ENCODE data around the gene TUNAR. TPM values are rescaled to one million over a fixed set of nuclear protein-coding genes. Genes with fewer than 3 reads are reported as not detected.
"Not testable (repeated sequence)": the region's sequence is repeated elsewhere in the genome, so short reads cannot be mapped to it uniquely, and the experiment has no call there.

Gene TUNAR
- total and polyA plus RNA-seq, 12 donors = 0.06 TPM; not detected in 11

GRCh38 chr14:95964901-95965300 lies 88.3 kb downstream of the TUNAR start:
- Histone ChIP-seq H3K4me1 (replicated peaks in 1 of 2) (no peaks in the 10 kb centered on the region), H3K27me3 (no peaks in the 10 kb centered on the region), H3K36me3 (replicated peaks in 1 of 2) (no peaks in the 10 kb centered on the region), H3K27ac (no peak overlapping the region), H3K9me3 (replicated peaks in 1 of 3) (no peaks in the 10 kb centered on the region), H3K4me3 (no peak overlapping the region)
- no peak for DNase-seq
- TF ChIP-seq POLR2A (IDR thresholded peaks at IDR 0.05) = no peak
- TF ChIP-seq, protein P1, sequence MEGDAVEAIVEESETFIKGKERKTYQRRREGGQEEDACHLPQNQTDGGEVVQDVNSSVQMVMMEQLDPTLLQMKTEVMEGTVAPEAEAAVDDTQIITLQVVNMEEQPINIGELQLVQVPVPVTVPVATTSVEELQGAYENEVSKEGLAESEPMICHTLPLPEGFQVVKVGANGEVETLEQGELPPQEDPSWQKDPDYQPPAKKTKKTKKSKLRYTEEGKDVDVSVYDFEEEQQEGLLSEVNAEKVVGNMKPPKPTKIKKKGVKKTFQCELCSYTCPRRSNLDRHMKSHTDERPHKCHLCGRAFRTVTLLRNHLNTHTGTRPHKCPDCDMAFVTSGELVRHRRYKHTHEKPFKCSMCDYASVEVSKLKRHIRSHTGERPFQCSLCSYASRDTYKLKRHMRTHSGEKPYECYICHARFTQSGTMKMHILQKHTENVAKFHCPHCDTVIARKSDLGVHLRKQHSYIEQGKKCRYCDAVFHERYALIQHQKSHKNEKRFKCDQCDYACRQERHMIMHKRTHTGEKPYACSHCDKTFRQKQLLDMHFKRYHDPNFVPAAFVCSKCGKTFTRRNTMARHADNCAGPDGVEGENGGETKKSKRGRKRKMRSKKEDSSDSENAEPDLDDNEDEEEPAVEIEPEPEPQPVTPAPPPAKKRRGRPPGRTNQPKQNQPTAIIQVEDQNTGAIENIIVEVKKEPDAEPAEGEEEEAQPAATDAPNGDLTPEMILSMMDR (IDR thresholded peaks at IDR 0.05) = no peak
- 69 to 87% (median 74%) methylated on average over 2 of the region's 2 CpGs for WGBS, 4 donors
- intact Hi-C loops (cut with DNase I) = no loop called here

DNA sequence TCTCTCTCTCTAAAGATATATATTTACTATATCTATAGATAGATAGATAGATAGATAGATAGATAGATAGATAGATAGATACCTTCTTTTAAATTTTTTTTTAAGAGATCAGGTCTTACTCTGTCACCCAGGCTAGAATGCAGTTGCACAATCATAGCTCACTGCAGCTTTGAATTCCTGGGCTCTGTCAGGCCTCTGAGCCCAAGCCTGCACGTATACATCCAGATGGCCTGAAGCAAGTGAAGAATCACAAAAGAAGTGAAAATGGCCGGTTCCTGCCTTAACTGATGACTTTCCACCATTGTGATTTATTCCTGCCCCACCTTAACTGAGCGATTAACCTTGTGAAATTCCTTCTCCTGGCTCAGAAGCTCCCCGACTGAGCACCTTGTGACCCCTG lies 91.4 kb downstream of the TUNAR start:
- DNase-seq; H3K9me3 ChIP-seq (replicated peaks in 1 of 3); H3K27me3 ChIP-seq; H3K4me1 ChIP-seq (replicated peaks in 1 of 2); H3K4me3 ChIP-seq; H3K36me3 ChIP-seq (replicated peaks in 1 of 2); intact Hi-C loops (cut with DNase I); H3K27ac ChIP-seq: not testable (repeated sequence)
- WGBS, 4 donors = 66 to 78% (median 70%) methylated on average over 4 of the region's 4 CpGs

Other genes with a start within 250 kb of the TUNAR start
- gene TCL1B, start 190.4 kb upstream of the TUNAR start, total RNA-seq = under 1 TPM in 1 of 9 donors, not detected in 8; 0.06 TPM
- gene TCL1B, start 190.4 kb upstream of the TUNAR start, polyA plus RNA-seq = under 1 TPM in 1 of 3 donors, not detected in 2; 0.13 TPM
- gene TCL1A, start 162.7 kb upstream of the TUNAR start, total RNA-seq = under 1 TPM in 2 of 9 donors, not detected in 7; 0.22 to 0.33 TPM
- not detected for gene TCL1A, start 162.7 kb upstream of the TUNAR start, polyA plus RNA-seq
- gene C14orf132, start 162.5 kb downstream of the TUNAR start, total RNA-seq = 10 to 100 TPM in 5 of 9 donors, 1 to 10 TPM in 4; 4.5 to 34.8 (median 10.3) TPM
- gene C14orf132, start 162.5 kb downstream of the TUNAR start, polyA plus RNA-seq = 10 to 100 TPM in 2 of 3 donors, 1 to 10 TPM in 1; 7.5 to 21.2 (median 14.8) TPM

Measured in adrenal gland (tissue), 12 donors.